Left kidney (tissue), 2 donors: Measurements from ENCODE around the gene ZDHHC9. TPM values are rescaled to one million over a fixed set of nuclear protein-coding genes. Genes with fewer than 3 reads are reported as not detected.

Experiments
- DNase-seq: peaks from one replicate; pipeline ENCODE4 v3.0.0-alpha.2; 2013
- polyA plus RNA-seq: library from polyadenylated mRNA; unstranded; fragments of 120-200 nt; gene quantifications from one replicate; pipeline ENCODE4 v1.2.1, GENCODE V29; 2013; ENCODE audit not compliant: insufficient read length

Gene ZDHHC9
- polyA plus RNA-seq, 1 donor: 48.6 TPM

- no peak for DNase-seq
Observed at GRCh38 chrX:129787336-129788055, 56.2 kb downstream of the ZDHHC9 start.

- DNase-seq: no peak
Observed at GRCh38 chrX:129786210-129786651, 57.5 kb downstream of the ZDHHC9 start.

DNA sequence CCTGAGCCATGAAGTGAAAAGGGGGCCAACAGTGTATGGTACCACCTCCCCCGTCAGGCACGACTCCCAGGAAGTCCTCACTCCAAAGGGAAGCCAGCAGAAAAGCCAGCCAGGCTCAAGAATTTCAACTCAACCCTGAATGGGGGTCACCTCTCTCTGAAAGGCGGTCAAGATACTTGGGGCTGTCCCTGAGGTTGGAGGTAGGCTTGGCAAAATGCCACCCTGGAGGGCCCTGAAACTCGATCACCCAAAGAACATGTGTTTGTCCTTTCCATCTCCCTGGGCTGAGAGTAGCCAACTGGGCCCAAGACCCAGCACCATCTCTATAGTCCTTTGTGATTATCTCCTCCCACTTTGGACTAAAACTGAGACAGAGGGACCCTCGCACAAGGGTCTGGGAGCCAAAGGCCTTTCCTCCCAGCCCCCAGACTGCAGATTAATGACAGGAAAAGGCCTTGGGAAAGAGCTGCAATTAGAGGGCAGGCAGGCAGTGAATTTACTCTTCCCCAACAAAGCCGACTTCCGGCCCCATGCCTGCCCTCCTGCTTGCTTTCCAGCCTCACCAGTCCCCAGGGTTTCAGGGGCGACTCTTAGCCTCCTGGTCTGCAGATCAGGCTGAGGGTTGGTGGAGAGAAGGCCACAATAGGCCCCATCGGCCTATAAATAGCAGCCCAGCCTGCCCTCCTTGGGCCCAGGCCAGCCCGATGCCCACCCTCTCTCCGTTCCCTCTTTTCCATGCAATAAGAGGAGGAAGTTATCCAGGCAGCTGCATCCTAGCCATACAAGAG, 58.3 kb downstream of the ZDHHC9 start:
- no peak for DNase-seq

DNA sequence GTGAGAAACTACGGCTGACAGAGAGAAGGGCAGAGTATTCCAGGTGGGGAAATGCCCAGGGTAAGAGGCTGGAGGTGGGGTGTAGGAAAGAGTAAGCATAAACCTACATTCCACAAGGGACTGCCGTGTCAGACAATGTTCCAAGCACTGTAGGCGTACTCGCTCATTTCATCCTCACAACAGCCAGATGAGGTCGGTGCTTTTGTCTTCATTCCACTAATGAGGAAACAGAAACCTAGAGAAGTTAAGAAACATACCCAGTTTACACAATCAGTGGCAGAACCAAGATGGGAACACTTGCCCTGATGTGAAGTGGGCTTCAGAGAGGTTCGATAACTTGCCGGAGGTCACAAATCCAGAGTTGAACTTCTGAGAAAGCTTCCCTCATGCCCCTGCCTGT, 59.3 kb downstream of the ZDHHC9 start:
- DNase-seq: no peak

DNA sequence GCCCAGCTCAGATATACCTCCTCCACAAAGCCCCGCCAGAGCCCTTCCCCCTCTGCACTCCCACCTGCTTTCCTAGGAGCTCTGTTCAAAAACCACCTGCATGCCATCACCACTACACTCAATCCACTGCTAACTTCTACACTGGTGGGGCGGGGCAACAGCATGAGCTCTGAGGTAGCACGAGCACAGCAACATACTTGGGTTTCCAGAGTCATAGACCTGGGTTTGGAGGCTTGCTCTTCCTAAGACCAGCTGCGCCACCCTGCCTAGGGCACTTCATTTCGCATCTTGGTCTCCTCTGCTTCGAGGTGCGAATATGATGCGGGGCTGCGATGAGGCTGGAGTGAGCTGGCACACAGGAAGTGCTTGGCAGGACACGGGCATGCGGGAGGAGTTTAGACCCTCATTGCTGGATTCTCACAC, 60.4 kb downstream of the ZDHHC9 start:
- DNase-seq: no peak

- no peak for DNase-seq
Observed at GRCh38 chrX:129782706-129783105, 61.0 kb downstream of the ZDHHC9 start.

DNA sequence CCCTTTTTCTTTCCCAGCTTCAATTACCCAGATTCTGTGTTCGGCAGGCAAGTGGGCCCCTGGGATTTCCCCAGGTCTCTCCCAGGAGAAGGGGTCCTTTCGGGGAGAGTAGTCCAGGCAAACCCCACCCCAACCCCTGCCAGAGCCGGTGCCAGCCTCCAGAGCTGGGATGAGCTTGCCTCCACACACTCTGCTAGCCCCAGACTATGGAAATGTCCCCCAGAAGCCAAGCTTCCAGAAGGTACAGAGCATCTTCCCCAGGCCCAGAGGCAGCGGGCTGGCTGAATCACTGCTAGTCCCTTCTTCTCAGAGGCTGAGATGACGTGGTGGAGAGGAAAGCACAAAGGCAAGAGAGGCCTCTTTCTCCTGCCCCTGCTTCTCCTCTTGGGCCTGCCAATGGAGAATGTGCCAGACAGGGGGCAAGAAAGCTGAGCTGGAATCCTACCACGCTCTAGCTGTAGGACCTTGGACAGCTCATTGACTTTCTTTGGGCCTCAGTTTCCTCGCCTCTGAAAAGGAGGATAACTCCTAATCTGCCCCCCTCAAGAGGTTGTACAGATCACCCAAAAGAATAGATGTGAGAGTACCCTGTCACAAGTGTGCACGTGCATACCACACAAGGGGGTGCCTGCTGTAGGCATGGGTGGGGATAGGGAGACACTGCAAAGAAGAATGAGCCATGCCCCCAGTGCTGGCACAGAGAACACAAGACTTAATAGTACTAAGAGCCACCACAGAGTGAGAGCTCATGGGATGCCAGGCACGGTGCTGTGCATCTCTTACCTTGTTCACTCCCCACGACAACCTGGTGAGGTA, 61.8 kb downstream of the ZDHHC9 start:
- DNase-seq: no peak

DNA sequence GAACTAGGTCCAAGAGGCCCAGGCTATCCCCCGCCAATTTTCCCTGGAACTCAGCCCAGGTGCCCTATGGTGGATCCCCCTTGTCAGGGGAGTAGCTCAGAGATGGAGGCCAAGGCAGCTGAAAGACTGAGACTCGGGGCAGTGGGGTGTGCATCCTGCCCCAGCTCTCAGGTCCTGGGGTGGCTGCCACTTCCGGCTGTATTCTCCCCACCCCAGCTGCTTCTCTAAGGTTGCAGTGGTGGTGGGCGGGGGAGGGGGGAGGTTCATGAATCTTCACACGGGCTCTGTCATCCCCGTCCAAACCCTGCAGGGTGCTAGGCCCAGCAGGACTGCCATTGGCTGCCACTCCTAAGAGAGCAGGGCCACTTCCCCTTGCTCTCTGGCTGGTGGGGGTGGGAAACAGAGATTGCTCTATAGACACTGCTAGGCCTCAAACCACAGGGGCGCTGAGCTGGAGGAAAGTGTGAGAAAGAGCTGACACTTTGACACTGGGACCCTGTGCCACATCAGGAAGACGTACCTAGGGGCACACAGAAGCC, 62.5 kb downstream of the ZDHHC9 start:
- DNase-seq: no peak

- DNase-seq: no peak
Observed at GRCh38 chrX:129780441-129781105, 63.1 kb downstream of the ZDHHC9 start.

DNA sequence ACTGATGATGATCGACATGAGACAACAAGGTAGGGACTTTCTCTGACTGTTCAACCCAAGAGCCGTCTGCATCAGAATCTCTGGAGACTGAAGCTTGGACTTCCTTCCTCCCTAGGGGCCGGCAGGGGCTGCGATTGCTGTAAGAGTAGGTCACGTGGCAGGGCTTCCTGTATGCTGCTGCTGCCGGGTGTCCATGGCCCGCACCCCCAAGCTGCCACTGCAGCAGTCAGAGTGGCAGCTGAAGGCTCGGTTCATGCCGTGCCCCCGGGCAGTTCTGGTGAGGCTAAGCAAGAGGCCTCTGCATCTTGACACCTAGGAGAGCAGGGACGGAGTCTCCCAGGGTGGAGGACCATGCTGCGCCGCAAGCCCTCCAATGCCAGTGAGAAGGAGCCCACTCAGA, 63.9 kb downstream of the ZDHHC9 start, which contains the start of gene SASH3:
TSS of gene SASH3 (plus strand) at position 203 of the 400 bp plus-strand sequence. CDS start at position 352, 149 bp downstream.
- no peak for DNase-seq

DNA sequence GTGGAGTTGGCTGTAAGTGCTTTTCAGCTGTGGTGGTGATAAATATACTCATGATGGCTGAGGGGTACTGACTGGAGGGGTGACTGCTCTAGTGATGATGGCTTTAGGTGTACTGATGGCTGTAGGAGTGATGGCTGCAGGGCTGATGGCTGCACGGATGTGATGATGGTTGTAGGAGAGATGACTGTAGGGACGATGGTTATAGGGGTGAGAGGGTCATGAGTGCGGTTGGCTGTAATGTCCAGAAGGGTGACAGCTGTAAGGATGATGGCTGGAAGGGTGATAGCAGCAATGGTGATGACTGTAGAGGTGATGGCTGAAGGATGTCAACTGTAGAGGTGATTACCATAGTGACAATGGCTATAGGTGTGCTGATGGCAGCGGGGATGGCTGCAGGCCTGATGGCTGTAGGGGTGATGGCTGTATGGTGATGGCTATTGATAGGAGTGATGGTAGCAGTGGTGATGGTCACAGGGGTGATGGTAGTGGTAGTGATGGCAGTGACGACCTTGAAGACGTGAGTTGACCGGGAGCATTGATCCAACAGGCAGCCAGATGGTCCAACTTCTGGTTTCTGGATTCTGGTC, 64.5 kb downstream of the ZDHHC9 start:
- no peak for DNase-seq

DNA sequence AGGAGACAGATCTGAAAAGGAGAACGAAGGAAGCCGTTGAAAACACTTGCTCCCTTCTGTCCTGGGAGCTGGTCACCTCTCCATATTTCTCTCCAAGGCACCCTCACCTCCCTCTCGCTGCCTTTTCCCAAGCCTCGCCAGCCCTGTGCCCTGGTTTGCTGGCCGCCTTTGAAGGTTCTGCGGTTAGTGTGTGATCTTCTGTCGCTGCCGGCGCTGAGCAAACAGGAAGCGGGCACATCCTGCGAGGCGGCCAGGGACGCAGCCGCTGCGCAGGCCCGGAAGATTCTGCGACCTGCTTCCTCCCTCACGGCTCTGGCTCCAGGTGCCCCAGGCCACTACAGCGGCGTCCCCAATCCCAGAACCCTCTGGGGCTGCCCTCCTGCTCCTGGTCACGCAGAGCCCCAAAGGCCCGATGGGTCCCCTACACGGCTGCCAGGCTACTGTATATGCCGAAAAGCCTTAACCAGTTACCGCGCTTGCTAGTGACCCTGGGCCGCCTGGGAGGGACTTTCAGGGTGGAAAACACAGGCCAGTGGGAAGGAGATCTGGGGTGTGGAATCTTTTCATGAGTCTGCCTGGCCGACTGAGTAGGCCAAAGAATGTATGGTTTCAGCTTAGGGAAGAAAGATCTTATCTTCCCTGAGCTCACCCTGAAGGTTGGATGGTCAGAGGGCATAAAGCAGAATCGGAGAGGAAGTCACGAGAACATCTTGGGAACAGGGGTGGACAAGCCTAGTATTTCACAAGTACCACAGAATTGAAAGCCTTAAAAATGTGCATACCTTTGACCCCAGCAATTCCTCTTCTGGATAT, 66.3 kb downstream of the ZDHHC9 start:
- no peak for DNase-seq

DNA sequence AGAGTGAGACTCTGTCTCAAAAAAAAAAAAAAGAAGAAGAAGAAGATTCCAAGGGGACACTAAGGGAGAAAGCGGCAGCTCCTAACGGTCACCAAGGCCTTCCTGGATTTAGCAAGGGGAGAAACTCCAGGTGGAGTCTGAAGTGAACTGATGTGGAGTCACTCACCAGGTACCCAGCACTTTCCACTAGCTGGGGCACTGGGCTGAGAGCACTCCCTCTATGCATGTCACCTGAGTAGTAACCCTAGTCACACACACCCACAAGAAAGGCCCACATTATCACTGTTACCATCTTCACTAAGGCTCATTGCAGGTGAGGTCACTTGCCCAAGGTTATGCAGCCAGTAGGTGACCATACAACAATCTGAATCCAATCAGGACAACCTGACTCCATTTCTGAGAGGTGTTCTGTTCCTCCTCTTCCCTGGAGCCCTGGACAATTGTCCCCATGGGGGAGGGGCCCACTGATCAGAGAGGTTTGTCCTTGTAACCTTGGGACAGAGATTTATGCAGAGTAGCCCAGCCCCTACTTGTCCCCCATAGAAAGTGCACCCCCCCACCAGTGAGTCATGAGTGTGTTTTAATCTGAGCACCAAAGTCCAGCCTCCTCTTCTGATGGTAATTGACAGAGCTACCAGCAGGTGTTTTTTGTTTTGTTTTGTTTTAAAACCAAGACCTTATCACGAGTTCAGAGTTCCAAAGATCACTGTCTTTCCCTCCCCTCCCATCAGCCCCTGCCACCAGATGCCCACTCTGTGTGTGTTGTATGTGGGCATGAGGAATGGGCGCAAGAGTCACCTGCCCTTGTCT, 69.8 kb downstream of the ZDHHC9 start:
- DNase-seq: no peak

DNA sequence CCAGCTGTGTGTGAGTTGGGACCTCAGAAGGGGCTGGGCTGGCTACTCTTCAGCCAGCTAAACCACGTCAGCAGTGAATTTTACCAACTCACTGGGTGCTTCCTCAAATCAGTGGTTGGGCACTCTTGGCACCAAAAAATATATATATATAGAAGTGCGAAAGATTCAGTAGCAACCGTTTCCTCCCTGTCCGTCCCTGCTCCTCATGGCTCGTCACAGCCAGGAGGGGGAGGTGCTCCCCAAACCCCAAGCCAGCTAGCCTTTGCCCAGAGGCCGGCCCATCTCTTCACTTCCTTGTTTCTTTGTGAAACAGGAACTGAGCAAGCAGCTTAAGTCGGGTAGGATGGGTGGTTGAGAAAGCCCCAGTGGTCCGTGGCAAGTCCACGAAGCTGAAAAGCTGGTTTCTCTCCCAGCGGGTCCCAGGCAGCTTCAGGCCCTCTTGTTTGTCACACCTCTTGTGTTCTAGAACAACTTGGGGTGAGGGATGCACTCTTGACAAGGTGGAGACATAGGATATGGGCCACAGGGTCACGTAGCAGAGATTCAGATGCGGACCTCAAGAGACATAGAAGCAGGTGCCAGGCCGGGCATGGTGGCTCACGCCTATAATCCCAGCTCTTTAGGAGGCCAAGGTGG, 70.8 kb downstream of the ZDHHC9 start:
- DNase-seq: no peak

DNA sequence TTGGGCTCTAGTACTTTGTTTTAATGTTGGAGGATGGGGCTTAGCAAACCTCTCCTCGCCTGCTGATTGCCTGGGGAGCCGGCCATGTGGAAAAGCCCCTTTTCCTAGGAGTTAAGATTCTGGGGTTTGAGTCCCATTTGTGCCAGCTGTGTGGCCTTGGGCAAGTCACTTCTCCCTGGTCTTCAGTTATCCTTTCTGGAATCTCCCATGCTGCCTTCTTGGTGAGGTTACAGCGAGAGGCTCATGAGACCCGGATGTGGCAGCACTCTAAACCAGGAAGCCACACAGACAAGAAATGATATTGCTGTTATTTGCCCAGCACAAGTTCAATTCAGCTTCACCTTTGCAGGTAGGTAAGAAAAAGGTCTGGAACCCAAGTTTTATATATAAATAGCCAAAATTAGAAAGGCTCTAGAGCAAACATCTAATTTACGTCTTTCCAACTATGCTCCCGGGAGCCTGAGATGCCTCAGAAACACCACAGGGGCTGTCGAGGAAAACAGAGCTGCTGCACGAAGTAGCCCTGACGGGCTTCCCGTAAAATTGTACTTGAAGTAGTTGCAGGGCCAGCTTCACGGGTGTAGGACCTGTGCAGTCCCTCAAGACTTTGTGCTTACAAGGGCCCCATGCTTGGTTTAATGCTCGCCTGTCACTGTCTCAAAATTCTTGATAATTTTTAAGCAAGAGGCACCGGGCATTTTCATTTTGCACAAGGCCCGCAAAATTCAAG, 72.3 kb downstream of the ZDHHC9 start:
- DNase-seq: no peak

DNA sequence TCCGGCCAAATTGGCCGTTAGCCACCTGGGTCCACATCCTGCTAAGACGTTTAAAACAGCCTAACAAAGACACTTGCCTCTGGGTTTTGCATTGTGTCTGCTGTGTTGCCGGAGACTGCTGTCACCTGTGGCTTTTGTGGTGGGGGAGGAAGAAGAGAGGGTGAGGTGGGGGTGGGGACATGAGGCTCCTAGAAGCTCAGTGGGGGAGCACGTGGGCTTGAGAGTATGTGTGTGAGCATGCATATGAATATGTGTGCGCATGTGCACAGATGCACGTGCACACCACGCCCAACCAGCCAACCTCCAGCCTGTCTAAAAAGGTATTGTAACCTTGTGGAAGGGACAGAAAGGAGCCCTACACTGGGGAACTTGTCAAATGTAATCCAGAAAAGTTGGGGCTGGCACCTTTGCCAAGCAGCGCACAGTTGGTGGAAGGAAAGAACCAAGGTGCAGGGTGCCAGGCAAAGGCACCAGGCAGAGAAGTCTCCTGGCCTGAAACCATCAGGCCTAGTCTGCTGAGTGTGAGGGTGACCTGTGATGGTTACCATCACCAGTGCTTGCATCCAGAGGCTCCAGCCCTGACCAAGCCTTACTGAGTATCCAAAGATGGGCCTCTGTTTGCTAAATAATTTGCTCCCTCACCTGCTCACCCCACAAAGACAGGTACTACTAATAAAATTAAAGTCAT, 74.1 kb downstream of the ZDHHC9 start:
- DNase-seq: no peak
